HepG2 (cell line): ENCODE measurements around the gene GNG12. TPM values are rescaled to one million over a fixed set of nuclear protein-coding genes. Genes with fewer than 3 reads are reported as not detected.

Experiments
- ATAC-seq: fragments of 200-7000 bp; cut with Tn5 transposase; 3 replicates; pipeline ENCODE4 v1.9.1; 2020; ENCODE audit warnings: mild to moderate bottlenecking, moderate library complexity
- BruUV-seq: library from RNA; stranded (reverse); fragments of 400-500 nt; replicated peaks from 2 replicates; lab custom pipeline; 2021; lab: Mats Ljungman, UMichigan
- CTCF ChIA-PET: fragments of 300-600 bp; formaldehyde crosslinking; extraction: SDS; loops from one replicate; lab custom pipeline; 2021; ENCODE audit warnings: low total read pairs, inconsistent platforms, low intra/inter-chr PET ratio; lab: Yijun Ruan, JAX
- POLR2A ChIA-PET: fragments of 350-600 bp; sonication (Branson Sonifier 250); formaldehyde crosslinking; loops from one replicate; lab custom pipeline; 2020; ENCODE audit warnings: antibody characterized with exemption, inconsistent platforms; lab: Yijun Ruan, JAX
- DNase-seq: peaks from one replicate; pipeline ENCODE4 v3.0.0-alpha.2; 2015; ENCODE audit warnings: low spot score
- FAIRE-seq: peaks from 3 replicates; lab custom pipeline; 2011; peaks lifted over from hg19 to GRCh38; lab: Jason Lieb, UNC
- H2AFZ ChIP-seq: one replicate; pipeline ENCODE4 v1.6.1; 2011; ENCODE audit warnings: low read length, inconsistent platforms
- H3K27ac ChIP-seq: fragments of 300-600 bp; 3 replicates; pipeline ENCODE4 v1.8.0; 2011; ENCODE audit warnings: mixed run types, mild to moderate bottlenecking, mixed read lengths, low read length, inconsistent platforms; ENCODE audit not compliant: insufficient read depth; ENCODE audit errors: extremely low read length
- H3K27me3 ChIP-seq, 2 experiments: fragments of 200-600 bp in 1 of 2; 2 replicates in 1 of 2; 3 replicates in 1 of 2; pipeline versions ENCODE4 v1.6.0 to v1.8.0; 2011; ENCODE audit warnings: low read length in 2 of 2, mild to moderate bottlenecking in 2 of 2, moderate library complexity in 2 of 2, inconsistent platforms in 1 of 2; ENCODE audit not compliant: insufficient read depth in 2 of 2, control insufficient read depth in 1 of 2
- H3K36me3 ChIP-seq, 2 experiments: fragments of 200-600 bp in 1 of 2; replicated peaks in 1 of 2; 2 replicates in 1 of 2; 3 replicates in 1 of 2; pipeline versions ENCODE4 v1.5.1 to v1.8.0; 2011; ENCODE audit warnings: low read length in 2 of 2, inconsistent platforms in 1 of 2; ENCODE audit not compliant: insufficient read depth in 2 of 2, control insufficient read depth in 1 of 2
- H3K4me1 ChIP-seq: 2 replicates; pipeline ENCODE4 v1.5.1; 2012; ENCODE audit warnings: low read length, inconsistent platforms; ENCODE audit not compliant: insufficient read depth
- H3K4me2 ChIP-seq: 2 replicates; pipeline ENCODE4 v1.6.0; 2011; ENCODE audit warnings: low read depth, low read length, inconsistent platforms
- H3K4me3 ChIP-seq, 3 experiments: fragments of 200-600 bp in 1 of 3; sonication (generic), shearing (Covaris generic) in 1 of 3; replicated peaks in 1 of 3; 2 replicates each; pipeline ENCODE4 v1.5.1; 2011 to 2016; ENCODE audit warnings: low read length in 3 of 3, inconsistent platforms in 2 of 3, low read depth in 2 of 3, mild to moderate bottlenecking in 2 of 3, control low read depth in 1 of 3, mixed read lengths in 1 of 3; ENCODE audit not compliant: insufficient read depth in 1 of 3
- H3K79me2 ChIP-seq: one replicate; pipeline ENCODE4 v1.6.1; 2011; ENCODE audit warnings: low read length, inconsistent platforms; ENCODE audit not compliant: insufficient read depth
- H3K9ac ChIP-seq: 2 replicates; pipeline ENCODE4 v1.6.0; 2011; ENCODE audit warnings: mild to moderate bottlenecking, low read depth, low read length, inconsistent platforms; ENCODE audit not compliant: insufficient read depth
- H3K9me3 ChIP-seq: 2 replicates; pipeline ENCODE4 v1.5.1; 2012; ENCODE audit warnings: mild to moderate bottlenecking, low read length
- H4K20me1 ChIP-seq: 2 replicates; pipeline ENCODE4 v1.6.0; 2011; ENCODE audit warnings: inconsistent platforms, mild to moderate bottlenecking, low read length, moderate library complexity; ENCODE audit not compliant: insufficient read depth
- ADNP ChIP-seq: sonication (generic); formaldehyde crosslinking; IDR thresholded peaks from 2 replicates; pipeline ENCODE4 v1.4.0; 2020; ENCODE audit warnings: missing genetic modification reagents
- FOXA3 ChIP-seq: IDR thresholded peaks from 2 replicates; pipeline ENCODE4 v1.6.1; 2016; ENCODE audit warnings: missing genetic modification reagents, missing compliant biosample characterization
- FUBP1 ChIP-seq: sonication (generic); formaldehyde crosslinking; IDR thresholded peaks from 2 replicates; pipeline ENCODE4 v1.5.1; 2020; ENCODE audit warnings: missing genetic modification reagents, mild to moderate bottlenecking, borderline replicate concordance
- HNF4G ChIP-seq, 2 experiments: sonication (generic) in 1 of 2; formaldehyde crosslinking in 1 of 2; IDR thresholded peaks; 2 replicates each; pipeline versions ENCODE4 v1.4.0 to v1.6.1; 2011 to 2020; ENCODE audit warnings: borderline replicate concordance in 2 of 2, low read depth in 2 of 2, mild to moderate bottlenecking in 2 of 2, low read length in 1 of 2, missing genetic modification reagents in 1 of 2, moderate library complexity in 1 of 2
- MLX ChIP-seq: IDR thresholded peaks from 2 replicates; pipeline ENCODE4 v1.6.1; 2016
- PAF1 ChIP-seq: IDR thresholded peaks from 2 replicates; pipeline ENCODE4 v1.6.1; 2016; ENCODE audit warnings: missing genetic modification reagents, missing compliant biosample characterization
- SNAI1 ChIP-seq: sonication (generic); formaldehyde crosslinking; IDR thresholded peaks from 2 replicates; pipeline ENCODE4 v1.5.0; 2020; ENCODE audit warnings: mild to moderate bottlenecking, missing genetic modification reagents, borderline replicate concordance
- SNAPC5 ChIP-seq: sonication (generic); formaldehyde crosslinking; IDR thresholded peaks from 2 replicates; pipeline ENCODE4 v1.8.1; 2023; ENCODE audit warnings: mild to moderate bottlenecking, missing genetic modification reagents, borderline replicate concordance
- SRY ChIP-seq: sonication (generic); formaldehyde crosslinking; IDR thresholded peaks from 2 replicates; pipeline ENCODE4 v1.8.0; 2022; ENCODE audit warnings: mild to moderate bottlenecking, missing genetic modification reagents
- YEATS4 ChIP-seq: sonication (generic); formaldehyde crosslinking; IDR thresholded peaks from 2 replicates; pipeline ENCODE4 v1.4.0; 2020; ENCODE audit warnings: missing genetic modification reagents, borderline replicate concordance
- ZFP36 ChIP-seq: fragments of 150-350 bp; IDR thresholded peaks from 2 replicates; pipeline ENCODE4 v1.6.1; 2018; ENCODE audit warnings: borderline replicate concordance, low read length, low read depth; ENCODE audit not compliant: partially characterized antibody
- ZNF484 ChIP-seq: sonication (generic); formaldehyde crosslinking; IDR thresholded peaks from 2 replicates; pipeline ENCODE4 v1.5.1; 2020; ENCODE audit warnings: mild to moderate bottlenecking, low read depth, missing genetic modification reagents, borderline replicate concordance
- ZNF724P ChIP-seq: sonication (generic); formaldehyde crosslinking; IDR thresholded peaks from 2 replicates; pipeline ENCODE4 v1.8.0; 2022; ENCODE audit warnings: missing genetic modification reagents, borderline replicate concordance
- ZZZ3 ChIP-seq: sonication (generic); formaldehyde crosslinking; IDR thresholded peaks from 2 replicates; pipeline ENCODE4 v1.4.0; 2020; ENCODE audit warnings: missing genetic modification reagents, mild to moderate bottlenecking, borderline replicate concordance
- WGBS: methylation state at CpG from one replicate; pipeline ENCODE4 v1.1.6; 2017; ENCODE audit warnings: low lambda C conversion rate; 5-methylcytosine and 5-hydroxymethylcytosine counted together
- in situ Hi-C: cut with HindIII; loops from 2 replicates; pipeline ENCODE4 v1.10.0; 2017; ENCODE audit warnings: low pct_unique_long_range_greater_than_20kb; ENCODE audit not compliant: extremely low pct_ligation_motif_present
- intact Hi-C: fragments of 100-400 bp; cut with micrococcal nuclease; formaldehyde crosslinking; loops from one replicate; pipeline ENCODE4 v1.10.0; 2022; ENCODE audit not compliant: unreplicated experiment
- polyA plus RNA-seq, 8 experiments: library from polyadenylated mRNA; depleted of rRNA in 3 of 8; stranded (reverse) in 7 of 8; unstranded in 1 of 8; fragments of >200 nt; fragmentation: Illumina TruSeq in 4 of 8; extraction: Trizol in 4 of 8; gene quantifications; 2 replicates each; pipeline versions ENCODE4 v1.2.1 to v1.2.3, GENCODE V29; 2011 to 2016; ENCODE audit warnings: low read depth in 4 of 8, missing spikeins in 1 of 8, mixed read lengths in 1 of 8; ENCODE audit not compliant: insufficient read depth in 1 of 8
- total RNA-seq, 5 experiments: library from RNA; depleted of rRNA; stranded (reverse); fragments of >200 nt; fragmentation: Illumina TruSeq; extraction: Trizol; gene quantifications; 2 replicates each; pipeline ENCODE4 v1.2.3, GENCODE V29; 2016; ENCODE audit warnings: low read depth in 1 of 5

GNG12 gene
- total and polyA plus RNA-seq, 2 of the 13 experiments (the other 11 are each of a cell fraction or from before 2014, with no cell fraction given) = 0.11 TPM

GRCh38 chr1:67838180-67838910 lies 5.1 kb upstream of the GNG12 start:
- Histone ChIP-seq H3K4me2 (no peak overlapping the region), H3K27me3 (peaks cover 0 to 15% of the 10 kb centered on the region in 2 experiments; a peak in 4 of 5 replicates), H3K9me3 (no peaks in the 10 kb centered on the region), H3K36me3 (no peaks in the 10 kb centered on the region), H4K20me1 (no peaks in the 10 kb centered on the region), H3K27ac (no peak overlapping the region), H3K4me1 (no peaks in the 10 kb centered on the region), H3K79me2 (no peaks in the 10 kb centered on the region), H2AFZ (no peak overlapping the region), H3K4me3 (no peak overlapping the region), H3K9ac (no peak overlapping the region)
- in situ Hi-C loops = no loop called here
- ChIA-PET CTCF (no interaction called here), POLR2A (no interaction called here)
- BruUV-seq = no TSS peak
- intact Hi-C loops = no loop called here
- TF ChIP-seq SNAI1 (CRISPR knock-in tag) (no peak), FUBP1 (CRISPR knock-in tag) (no peak), ZNF724P (CRISPR knock-in tag) (no peak), ZZZ3 (CRISPR knock-in tag) (no peak), ZFP36 (no peak), MLX (CRISPR knock-in tag) (no peak), PAF1 (no peak), FOXA3 (CRISPR knock-in tag) (no peak), ADNP (no peak), HNF4G (IDR thresholded peaks at IDR 0.05; ENCODE audit: borderline replicate concordance, low read depth, low read length) (no peak), HNF4G (CRISPR knock-in tag; IDR thresholded peaks at IDR 0.05; ENCODE audit: borderline replicate concordance, low read depth) (no peak), YEATS4 (CRISPR knock-in tag) (no peak), SRY (CRISPR knock-in tag) (no peak), SNAPC5 (CRISPR knock-in tag) (no peak), ZNF484 (no peak)
- ATAC-seq (no peak), DNase-seq (no peak), FAIRE-seq (no peak)
- WGBS = 5% methylated on average over 5 of the region's 5 CpGs
